ENCODE measurements around the gene ANKFY1.

The ANKFY1 gene

DNA sequence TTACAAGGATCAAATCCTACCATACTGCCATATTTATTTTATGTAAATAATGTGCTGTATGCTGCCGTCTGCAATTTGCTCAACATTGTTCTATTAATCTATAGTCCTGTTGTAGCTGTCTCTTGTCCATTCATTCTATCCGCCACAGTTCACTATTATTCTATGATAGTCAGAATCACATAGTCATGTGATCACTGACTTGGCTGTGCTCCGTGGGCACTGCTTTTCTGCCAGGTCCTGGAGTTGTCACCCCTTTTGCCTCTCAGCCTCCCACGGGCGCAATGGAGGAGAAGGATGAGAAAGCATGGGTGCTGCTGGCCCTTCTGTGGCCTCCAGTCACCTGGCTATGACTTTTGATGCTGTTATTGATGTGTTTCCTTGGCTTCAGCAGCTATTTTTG lies 37.3 kb upstream of the ANKFY1 start:
- no peak overlapping the region for H3K4me3 ChIP-seq (ENCODE audit: low read depth, low read length)
- TF ChIP-seq, protein P1, sequence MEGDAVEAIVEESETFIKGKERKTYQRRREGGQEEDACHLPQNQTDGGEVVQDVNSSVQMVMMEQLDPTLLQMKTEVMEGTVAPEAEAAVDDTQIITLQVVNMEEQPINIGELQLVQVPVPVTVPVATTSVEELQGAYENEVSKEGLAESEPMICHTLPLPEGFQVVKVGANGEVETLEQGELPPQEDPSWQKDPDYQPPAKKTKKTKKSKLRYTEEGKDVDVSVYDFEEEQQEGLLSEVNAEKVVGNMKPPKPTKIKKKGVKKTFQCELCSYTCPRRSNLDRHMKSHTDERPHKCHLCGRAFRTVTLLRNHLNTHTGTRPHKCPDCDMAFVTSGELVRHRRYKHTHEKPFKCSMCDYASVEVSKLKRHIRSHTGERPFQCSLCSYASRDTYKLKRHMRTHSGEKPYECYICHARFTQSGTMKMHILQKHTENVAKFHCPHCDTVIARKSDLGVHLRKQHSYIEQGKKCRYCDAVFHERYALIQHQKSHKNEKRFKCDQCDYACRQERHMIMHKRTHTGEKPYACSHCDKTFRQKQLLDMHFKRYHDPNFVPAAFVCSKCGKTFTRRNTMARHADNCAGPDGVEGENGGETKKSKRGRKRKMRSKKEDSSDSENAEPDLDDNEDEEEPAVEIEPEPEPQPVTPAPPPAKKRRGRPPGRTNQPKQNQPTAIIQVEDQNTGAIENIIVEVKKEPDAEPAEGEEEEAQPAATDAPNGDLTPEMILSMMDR (IDR thresholded peaks at IDR 0.05; ENCODE audit: low read depth, low read length): no peak

DNA sequence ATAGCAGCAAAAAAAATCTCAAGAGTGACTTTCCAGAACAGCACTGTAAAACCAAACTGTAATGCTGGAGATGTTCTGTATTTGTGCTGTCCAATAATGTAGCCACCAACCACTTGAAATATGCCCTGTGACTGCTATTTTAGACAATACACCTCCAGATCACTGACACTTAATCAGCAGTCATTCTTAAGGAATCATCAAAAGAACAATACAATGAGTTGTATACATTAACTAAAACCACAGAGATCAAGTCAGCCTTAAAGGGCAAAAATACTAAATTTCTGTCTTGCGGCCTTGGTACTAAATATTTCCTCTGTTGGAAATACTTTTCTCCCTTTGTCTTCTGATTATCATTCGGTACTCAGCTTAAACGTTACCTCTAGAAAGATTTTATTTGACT lies 33.6 kb upstream of the ANKFY1 start:
- TF ChIP-seq, protein P1 (IDR thresholded peaks at IDR 0.05; ENCODE audit: low read depth, low read length): no peak
- no peak overlapping the region for H3K4me3 ChIP-seq (ENCODE audit: low read depth, low read length)

DNA sequence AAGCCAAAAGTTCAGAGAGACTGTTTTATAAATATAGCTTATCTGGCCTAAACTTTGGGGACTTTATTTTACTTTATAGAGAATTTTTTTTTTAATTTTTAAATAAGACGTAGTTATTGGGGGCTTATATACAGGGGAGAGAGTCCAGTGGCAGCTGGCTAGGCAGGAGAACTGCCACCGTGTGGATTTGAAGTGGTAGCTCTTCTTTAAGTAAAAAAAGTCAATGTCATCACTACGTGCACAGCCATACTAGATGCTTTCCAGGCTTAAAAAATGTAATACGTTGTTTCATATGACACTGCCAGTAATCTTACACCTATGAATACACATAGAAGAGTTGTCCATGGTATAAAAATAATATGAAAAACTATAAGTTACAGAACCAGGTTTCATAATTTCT lies 31.9 kb upstream of the ANKFY1 start:
- TF ChIP-seq, protein P1 (IDR thresholded peaks at IDR 0.05; ENCODE audit: low read depth, low read length): no peak
- no peak overlapping the region for H3K4me3 ChIP-seq (ENCODE audit: low read depth, low read length)

DNA sequence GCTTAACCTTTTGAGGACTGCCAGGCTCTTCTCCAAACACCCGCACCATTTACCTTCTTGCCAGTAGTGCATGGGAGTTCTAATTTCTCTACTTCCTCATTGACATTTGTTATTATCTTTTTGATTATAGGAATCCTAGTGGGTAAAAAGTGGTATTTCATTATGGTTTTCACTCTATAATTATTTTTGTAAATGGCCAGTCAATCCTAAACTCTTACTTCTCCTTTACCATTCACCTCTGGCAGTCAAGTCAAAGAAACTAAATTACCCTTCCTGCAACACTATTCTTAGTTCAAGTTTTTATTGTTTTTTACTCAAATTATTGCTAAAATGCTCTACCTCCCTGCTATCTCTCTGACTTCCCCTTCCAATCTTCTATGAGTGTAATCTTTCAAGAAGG lies 29.8 kb upstream of the ANKFY1 start:
- no peak overlapping the region for H3K4me3 ChIP-seq (ENCODE audit: low read depth, low read length)
- TF ChIP-seq, protein P1 (IDR thresholded peaks at IDR 0.05; ENCODE audit: low read depth, low read length): no peak

DNA sequence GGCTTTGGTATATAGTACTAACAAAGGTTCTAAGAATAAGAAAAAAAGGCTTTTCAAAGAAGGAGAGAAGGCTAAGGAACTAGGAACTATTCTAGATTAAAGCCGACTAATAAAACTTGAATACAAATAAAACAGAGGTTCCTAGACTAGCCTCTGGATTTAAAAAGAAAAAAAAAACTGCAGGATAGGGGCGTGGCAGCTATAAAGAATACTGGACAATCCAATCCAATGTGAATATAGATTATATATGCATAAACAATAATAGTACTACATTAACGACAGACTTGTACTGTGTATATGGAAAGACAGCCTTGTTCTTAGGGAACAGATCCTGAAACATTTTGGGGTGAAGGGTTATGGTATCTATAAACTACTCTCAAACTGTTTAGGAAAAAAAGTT lies 23.9 kb upstream of the ANKFY1 start:
- no peak overlapping the region for H3K4me3 ChIP-seq (ENCODE audit: low read depth, low read length)
- TF ChIP-seq, protein P1 (IDR thresholded peaks at IDR 0.05; ENCODE audit: low read depth, low read length): no peak

DNA sequence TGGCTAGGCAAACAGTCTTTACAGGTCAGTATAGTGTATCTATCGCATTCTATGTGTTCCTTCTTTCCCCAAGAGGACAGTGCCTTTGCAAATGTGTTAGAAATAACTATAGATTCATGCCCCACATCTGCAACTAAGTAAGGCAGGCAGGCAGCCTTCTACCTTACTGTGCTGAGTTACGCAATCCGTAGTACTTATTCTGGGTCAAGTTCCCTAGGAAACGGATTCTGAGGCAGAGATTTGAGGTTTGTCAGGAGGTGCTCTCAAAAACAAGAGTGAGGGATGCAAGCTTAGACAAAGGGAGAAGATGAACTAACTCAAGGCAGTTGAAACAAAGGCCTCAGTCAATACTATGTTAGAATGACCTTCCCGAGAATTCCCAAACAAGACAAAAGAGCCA lies 12.7 kb upstream of the ANKFY1 start:
- H3K4me3 ChIP-seq (ENCODE audit: low read depth, low read length): no peak overlapping the region
- TF ChIP-seq, protein P1 (IDR thresholded peaks at IDR 0.05; ENCODE audit: low read depth, low read length): no peak

DNA sequence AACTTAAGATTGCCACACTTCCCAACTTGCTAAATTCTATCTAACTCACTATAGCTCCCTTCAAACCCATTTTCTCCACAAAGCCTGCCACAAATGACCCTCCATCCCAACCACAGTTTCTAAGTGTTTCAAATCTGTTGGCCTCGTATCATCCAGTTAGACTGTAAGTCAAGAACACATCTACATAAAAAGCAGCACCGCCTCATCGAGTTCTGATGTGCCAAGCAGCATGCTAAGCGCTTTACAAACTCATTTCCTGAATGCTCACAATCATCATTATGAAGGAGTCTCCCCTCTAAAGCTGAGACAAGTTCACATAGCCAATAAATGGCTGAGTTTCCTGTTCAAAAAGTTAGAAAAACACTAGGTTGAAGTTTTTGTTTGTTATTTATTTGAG lies 9.2 kb upstream of the ANKFY1 start:
- H3K4me3 ChIP-seq (ENCODE audit: low read depth, low read length): no peak overlapping the region
- TF ChIP-seq, protein P1 (IDR thresholded peaks at IDR 0.05; ENCODE audit: low read depth, low read length): no peak

All from WI38 (cell line).